Measurements from ENCODE around the gene CACNA2D2. TPM values are rescaled to one million over a fixed set of nuclear protein-coding genes. Genes with fewer than 3 reads are reported as not detected.
A peak's percentile ranks its signal among the peaks of the same experiment; 100 is the strongest.

CACNA2D2 gene
- total and polyA plus RNA-seq, 2 of the 13 experiments (the other 11 are each of a cell fraction or from before 2014, with no cell fraction given): not detected

DNA sequence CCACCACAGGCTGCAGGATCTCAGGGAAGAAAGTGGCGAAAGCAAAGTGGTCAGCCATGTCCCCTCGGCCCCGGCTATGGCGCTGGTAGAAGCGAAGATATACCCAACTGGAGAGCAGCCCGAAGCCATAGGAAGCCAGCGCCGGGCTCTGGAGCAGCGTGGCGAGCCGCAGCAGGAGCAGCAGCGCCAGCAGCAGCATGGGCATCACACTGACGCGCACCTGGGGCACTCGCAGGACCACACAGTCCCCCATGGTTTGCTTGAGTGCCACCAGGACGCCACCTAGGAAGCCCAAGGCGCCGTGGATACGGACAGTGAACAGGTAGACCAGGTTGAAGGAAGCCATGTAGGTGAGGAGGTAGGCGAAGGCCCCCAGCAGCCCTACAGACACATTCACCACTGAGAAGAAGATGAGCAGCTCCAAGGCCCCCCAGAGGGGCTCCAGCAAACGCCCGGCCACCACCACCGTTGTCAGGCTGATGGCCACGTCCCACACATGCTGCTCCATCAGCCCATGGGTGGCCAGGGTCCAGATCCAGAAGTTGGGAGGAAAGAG is 145.0 kb downstream of the CACNA2D2 start (continued):
- TF ChIP-seq, protein P1, sequence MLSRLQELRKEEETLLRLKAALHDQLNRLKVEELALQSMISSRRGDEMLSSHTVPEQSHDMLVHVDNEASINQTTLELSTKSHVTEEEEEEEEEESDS (CRISPR knock-in tag; IDR thresholded peaks at IDR 0.05; ENCODE audit: borderline replicate concordance): no peak
- TF ChIP-seq IKZF1 (IDR thresholded peaks at IDR 0.05): no peak
- TF ChIP-seq ZNF777 (CRISPR knock-in tag; IDR thresholded peaks at IDR 0.05): no peak
- no peak for TF ChIP-seq MAFF (IDR thresholded peaks at IDR 0.05; ENCODE audit: low read depth, low read length)
- TF ChIP-seq ZSCAN29 (CRISPR knock-in tag; conservative IDR thresholded peaks at IDR 0.05): 0 out of 2 replicates have a peak, but pooled peaks have one; percentile 0
- 0 out of 2 replicates have a peak, but pooled peaks have one; percentile 1 for TF ChIP-seq ZNF230 (CRISPR knock-in tag; IDR thresholded peaks at IDR 0.05)
- no peak for TF ChIP-seq NR1H2 (CRISPR knock-in tag; IDR thresholded peaks at IDR 0.05; ENCODE audit: borderline replicate concordance, low read depth)
- TF ChIP-seq ZSCAN12 (CRISPR knock-in tag; IDR thresholded peaks at IDR 0.05): no peak
- no peak for TF ChIP-seq TCF12 (IDR thresholded peaks at IDR 0.05)
- TF ChIP-seq TCF12 (CRISPR knock-in tag; IDR thresholded peaks at IDR 0.05): no peak
- TF ChIP-seq, protein P2, sequence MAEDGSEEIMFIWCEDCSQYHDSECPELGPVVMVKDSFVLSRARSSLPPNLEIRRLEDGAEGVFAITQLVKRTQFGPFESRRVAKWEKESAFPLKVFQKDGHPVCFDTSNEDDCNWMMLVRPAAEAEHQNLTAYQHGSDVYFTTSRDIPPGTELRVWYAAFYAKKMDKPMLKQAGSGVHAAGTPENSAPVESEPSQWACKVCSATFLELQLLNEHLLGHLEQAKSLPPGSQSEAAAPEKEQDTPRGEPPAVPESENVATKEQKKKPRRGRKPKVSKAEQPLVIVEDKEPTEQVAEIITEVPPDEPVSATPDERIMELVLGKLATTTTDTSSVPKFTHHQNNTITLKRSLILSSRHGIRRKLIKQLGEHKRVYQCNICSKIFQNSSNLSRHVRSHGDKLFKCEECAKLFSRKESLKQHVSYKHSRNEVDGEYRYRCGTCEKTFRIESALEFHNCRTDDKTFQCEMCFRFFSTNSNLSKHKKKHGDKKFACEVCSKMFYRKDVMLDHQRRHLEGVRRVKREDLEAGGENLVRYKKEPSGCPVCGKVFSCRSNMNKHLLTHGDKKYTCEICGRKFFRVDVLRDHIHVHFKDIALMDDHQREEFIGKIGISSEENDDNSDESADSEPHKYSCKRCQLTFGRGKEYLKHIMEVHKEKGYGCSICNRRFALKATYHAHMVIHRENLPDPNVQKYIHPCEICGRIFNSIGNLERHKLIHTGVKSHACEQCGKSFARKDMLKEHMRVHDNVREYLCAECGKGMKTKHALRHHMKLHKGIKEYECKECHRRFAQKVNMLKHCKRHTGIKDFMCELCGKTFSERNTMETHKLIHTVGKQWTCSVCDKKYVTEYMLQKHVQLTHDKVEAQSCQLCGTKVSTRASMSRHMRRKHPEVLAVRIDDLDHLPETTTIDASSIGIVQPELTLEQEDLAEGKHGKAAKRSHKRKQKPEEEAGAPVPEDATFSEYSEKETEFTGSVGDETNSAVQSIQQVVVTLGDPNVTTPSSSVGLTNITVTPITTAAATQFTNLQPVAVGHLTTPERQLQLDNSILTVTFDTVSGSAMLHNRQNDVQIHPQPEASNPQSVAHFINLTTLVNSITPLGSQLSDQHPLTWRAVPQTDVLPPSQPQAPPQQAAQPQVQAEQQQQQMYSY (CRISPR knock-in tag; IDR thresholded peaks at IDR 0.05): no peak
- peak; percentile 53; the same call in 1 of the 2 replicates for TF ChIP-seq ZNF891 (CRISPR knock-in tag; IDR thresholded peaks at IDR 0.05)
- no peak for TF ChIP-seq DNMT1 (CRISPR knock-in tag; IDR thresholded peaks at IDR 0.05)
- TF ChIP-seq ZNF883 (CRISPR knock-in tag; IDR thresholded peaks at IDR 0.05; ENCODE audit: not compliant biosample characterization): no peak
- TF ChIP-seq, protein P3, sequence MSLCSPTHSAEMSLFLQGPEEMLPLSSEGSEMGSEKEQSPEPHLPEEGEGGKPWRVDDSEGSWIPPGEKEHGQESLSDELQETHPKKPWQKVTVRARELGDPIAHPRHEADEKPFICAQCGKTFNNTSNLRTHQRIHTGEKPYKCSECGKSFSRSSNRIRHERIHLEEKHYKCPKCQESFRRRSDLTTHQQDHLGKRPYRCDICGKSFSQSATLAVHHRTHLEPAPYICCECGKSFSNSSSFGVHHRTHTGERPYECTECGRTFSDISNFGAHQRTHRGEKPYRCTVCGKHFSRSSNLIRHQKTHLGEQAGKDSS (CRISPR knock-in tag; IDR thresholded peaks at IDR 0.05; ENCODE audit: borderline replicate concordance, low read depth): no peak
- TF ChIP-seq ZNF382 (CRISPR knock-in tag; IDR thresholded peaks at IDR 0.05; ENCODE audit: borderline replicate concordance): no peak
- TF ChIP-seq, protein P4, sequence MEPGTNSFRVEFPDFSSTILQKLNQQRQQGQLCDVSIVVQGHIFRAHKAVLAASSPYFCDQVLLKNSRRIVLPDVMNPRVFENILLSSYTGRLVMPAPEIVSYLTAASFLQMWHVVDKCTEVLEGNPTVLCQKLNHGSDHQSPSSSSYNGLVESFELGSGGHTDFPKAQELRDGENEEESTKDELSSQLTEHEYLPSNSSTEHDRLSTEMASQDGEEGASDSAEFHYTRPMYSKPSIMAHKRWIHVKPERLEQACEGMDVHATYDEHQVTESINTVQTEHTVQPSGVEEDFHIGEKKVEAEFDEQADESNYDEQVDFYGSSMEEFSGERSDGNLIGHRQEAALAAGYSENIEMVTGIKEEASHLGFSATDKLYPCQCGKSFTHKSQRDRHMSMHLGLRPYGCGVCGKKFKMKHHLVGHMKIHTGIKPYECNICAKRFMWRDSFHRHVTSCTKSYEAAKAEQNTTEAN (CRISPR knock-in tag; conservative IDR thresholded peaks at IDR 0.05): no peak

All from HepG2 (cell line).